Lower leg skin (tissue), 4 donors: ENCODE data around the gene SMCR8. TPM values are rescaled to one million over a fixed set of nuclear protein-coding genes. Genes with fewer than 3 reads are reported as not detected.
"Not testable (repeated sequence)": the region's sequence is repeated elsewhere in the genome, so short reads cannot be mapped to it uniquely, and the experiment has no call there.

Experiments used
- DNase-seq, 2 donors: peaks; one replicate each; pipeline ENCODE4 v3.0.0-alpha.2; 2019; ENCODE audit warnings: low spot score in 2 of 2
- H3K4me3 ChIP-seq: fragments of 200-600 bp; sonication (generic); 2 replicates; pipeline ENCODE4 v1.5.1; 2017; ENCODE audit warnings: mild to moderate bottlenecking, low read depth; ENCODE audit not compliant: poor library complexity, severe bottlenecking
- POLR2A ChIP-seq, 2 donors: fragments of 450-650 bp; IDR thresholded peaks; one replicate each; pipeline ENCODE4 v1.6.1; 2016 to 2017; ENCODE audit warnings: antibody characterized with exemption in 2 of 2, mild to moderate bottlenecking in 1 of 2, moderate library complexity in 1 of 2
- WGBS, 2 donors: methylation state at CpG; one replicate each; pipeline ENCODE4 v1.1.5; 2018; 5-methylcytosine and 5-hydroxymethylcytosine counted together
- intact Hi-C: fragments of 100-400 bp; cut with DNase I; formaldehyde crosslinking; loops from one replicate; pipeline ENCODE4 v1.15.0; 2023; ENCODE audit warnings: low total_unique reads
- total RNA-seq, 4 donors: library from RNA; depleted of rRNA; stranded (reverse); fragments of >200 nt; gene quantifications; one replicate each; pipeline ENCODE4 v1.1.0, GENCODE V29; 2016
- TF ChIP-seq, protein P1 (sequence below), 3 donors: fragments of 450-650 bp; IDR thresholded peaks; one replicate each; pipeline ENCODE4 v1.5.1; 2016; ENCODE audit warnings: antibody characterized with exemption in 3 of 3, mild to moderate bottlenecking in 3 of 3, moderate library complexity in 2 of 3

The SMCR8 gene
- total RNA-seq, 4 donors from 2014 or later: 14.0 to 23.7 (median 18.4) TPM

DNA sequence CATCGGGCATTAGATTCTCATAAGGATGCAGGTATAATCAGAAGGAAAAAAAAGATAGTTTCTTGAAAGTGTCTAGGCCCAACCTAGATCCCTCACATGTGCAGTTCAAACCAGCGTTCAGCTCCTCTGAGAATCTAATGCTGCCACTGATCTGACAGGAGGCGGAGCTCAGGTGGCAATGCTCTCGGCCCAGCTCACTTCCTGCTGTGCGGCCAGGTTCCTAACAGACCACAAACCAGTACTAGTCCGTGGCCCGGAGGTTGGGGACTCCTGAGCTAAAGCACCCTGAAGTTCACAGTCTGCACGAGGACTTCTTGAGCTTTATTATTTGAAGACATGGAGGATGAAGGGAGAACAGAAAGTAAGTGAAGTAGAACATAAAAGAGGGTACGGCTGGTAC is 16.8 kb downstream of the SMCR8 start:
- DNase-seq: no peak
- TF ChIP-seq, protein P1, sequence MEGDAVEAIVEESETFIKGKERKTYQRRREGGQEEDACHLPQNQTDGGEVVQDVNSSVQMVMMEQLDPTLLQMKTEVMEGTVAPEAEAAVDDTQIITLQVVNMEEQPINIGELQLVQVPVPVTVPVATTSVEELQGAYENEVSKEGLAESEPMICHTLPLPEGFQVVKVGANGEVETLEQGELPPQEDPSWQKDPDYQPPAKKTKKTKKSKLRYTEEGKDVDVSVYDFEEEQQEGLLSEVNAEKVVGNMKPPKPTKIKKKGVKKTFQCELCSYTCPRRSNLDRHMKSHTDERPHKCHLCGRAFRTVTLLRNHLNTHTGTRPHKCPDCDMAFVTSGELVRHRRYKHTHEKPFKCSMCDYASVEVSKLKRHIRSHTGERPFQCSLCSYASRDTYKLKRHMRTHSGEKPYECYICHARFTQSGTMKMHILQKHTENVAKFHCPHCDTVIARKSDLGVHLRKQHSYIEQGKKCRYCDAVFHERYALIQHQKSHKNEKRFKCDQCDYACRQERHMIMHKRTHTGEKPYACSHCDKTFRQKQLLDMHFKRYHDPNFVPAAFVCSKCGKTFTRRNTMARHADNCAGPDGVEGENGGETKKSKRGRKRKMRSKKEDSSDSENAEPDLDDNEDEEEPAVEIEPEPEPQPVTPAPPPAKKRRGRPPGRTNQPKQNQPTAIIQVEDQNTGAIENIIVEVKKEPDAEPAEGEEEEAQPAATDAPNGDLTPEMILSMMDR (IDR thresholded peaks at IDR 0.05): no peak
- TF ChIP-seq POLR2A (IDR thresholded peaks at IDR 0.05): no peak
- intact Hi-C loops: no loop called here
- no peak overlapping the region for H3K4me3 ChIP-seq
- WGBS, 2 donors: 86 to 89% methylated on average over 9 of the region's 9 CpGs

DNA sequence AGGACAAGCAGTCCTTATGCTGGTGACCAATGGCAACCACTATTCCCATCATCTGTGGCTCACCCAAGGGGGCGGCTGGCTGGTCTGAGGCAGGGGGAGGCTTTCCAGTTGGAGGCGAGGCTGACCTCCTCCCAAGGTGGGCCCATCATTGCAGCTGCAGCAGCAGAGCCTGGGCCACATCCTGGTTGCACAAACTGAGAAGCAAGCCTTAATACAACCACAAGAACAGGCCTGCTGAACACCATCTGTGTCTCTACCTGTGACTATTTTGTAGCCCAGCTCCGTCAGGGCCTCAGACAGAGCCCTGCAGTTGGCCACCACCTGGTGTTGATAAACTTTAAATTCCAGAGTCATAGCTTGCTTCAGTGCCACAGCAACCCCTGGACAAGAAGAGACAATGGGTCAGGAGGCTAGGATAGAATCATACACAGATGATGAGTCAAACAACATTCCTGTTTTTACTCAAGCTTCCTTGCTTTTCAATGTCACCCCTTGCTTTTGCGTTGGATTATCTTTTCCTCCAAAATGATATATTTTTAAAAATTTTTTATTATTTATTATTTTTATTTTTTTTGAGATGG is 17.9 kb downstream of the SMCR8 start:
- H3K4me3 ChIP-seq: no peak overlapping the region
- 77 to 93% methylated on average over 4 of the region's 4 CpGs for WGBS, 2 donors
- TF ChIP-seq, protein P1 (IDR thresholded peaks at IDR 0.05): no peak
- no peak for TF ChIP-seq POLR2A (IDR thresholded peaks at IDR 0.05)
- DNase-seq: no peak
- intact Hi-C loops: no loop called here

DNA sequence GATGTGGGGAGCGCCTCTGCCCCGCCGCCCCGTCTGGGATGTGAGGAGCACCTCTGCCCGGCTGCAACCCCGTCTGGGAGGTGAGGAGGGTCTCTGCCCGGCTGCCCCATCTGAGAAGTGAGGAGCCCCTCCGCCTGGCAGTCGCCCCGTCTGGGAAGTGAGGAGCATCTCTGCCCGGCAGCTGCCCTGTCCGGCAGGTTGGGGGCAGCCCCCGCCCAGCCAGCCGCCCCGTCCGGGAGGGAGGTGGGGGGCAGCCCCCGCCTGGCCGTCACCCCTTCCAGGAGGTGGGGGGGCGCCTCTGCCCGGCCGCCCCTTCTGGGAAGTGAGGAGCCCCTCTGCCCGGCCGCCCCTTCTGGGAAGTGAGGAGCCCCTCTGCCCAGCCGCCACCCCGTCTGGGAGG is 23.1 kb downstream of the SMCR8 start:
- WGBS, 2 donors: 93 to 100% methylated on average over 2 to 25 of the region's 25 CpGs
- intact Hi-C loops: not testable (repeated sequence)

DNA sequence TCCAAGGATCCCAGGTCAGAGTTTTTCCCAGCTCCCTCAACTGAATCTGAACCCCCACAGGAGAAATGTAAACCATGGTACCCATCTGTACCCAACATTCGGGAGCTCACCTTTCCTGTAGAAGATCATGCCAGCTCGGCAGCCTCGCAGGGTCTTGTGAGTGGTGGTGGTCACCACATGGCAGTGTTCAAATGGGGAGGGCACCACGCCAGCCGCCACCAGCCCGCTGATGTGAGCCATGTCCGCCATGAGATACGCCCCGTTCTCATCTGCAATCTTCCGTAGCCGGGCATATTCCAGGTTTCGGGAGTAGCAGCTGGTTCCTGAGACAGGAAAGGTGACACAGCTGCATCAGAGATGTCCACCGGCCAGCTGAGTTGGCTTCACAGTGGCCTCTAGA is 24.8 kb downstream of the SMCR8 start:
- WGBS, 2 donors: 97 to 99% methylated on average over 13 of the region's 13 CpGs
- H3K4me3 ChIP-seq: no peak overlapping the region
- intact Hi-C loops: no loop called here
- DNase-seq: no peak
- TF ChIP-seq, protein P1 (IDR thresholded peaks at IDR 0.05): no peak
- TF ChIP-seq POLR2A (IDR thresholded peaks at IDR 0.05): no peak

More for the DNA sequence above, 23.1 kb downstream of the SMCR8 start:
- not testable (repeated sequence) for DNase-seq, H3K4me3 ChIP-seq

DNA sequence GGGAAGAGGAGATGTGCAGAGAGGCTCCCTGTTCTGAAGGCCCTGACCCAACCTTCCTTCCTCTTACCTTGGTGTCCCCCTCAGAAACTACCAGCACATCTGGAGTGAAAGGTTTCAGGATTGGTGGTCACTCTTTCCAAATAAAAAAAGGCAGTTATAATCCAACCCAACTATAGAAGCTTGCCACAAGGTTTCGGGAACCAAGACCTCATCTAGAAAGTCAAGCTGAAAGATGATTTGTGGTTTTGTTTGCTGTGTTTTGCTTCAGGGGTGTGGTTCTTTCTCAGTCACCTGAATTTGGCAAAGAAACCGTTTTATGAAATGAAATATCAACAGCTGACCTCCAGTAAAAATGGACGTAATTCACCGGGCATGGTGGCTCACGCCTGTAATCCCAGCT is 28.9 kb downstream of the SMCR8 start:
- H3K4me3 ChIP-seq: no peak overlapping the region
- intact Hi-C loops: no loop called here
- no peak for DNase-seq
- WGBS, 2 donors: 72 to 83% methylated on average over 5 of the region's 5 CpGs
- no peak for TF ChIP-seq POLR2A (IDR thresholded peaks at IDR 0.05)
- TF ChIP-seq, protein P1 (IDR thresholded peaks at IDR 0.05): no peak

DNA sequence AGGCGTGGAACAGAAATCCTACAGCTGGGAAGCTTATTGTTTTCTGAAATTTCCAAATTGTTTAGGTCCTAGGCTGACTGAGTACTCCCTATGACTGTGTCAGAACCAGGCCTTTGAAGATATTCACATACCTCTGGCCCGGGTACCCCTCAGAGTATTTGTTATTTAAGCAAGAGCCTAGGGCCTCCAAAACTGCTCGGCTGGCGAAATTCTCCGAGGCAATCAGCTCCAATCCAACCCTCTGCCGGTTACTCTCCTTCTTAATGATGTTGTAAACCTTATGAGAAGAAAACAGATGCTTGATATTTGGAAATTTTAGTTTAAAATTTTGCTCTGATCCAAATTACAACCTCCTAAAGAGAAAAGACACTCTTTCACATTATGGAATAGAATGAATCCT is 38.4 kb downstream of the SMCR8 start:
- 93 to 98% methylated on average over 6 of the region's 6 CpGs for WGBS, 2 donors
- intact Hi-C loops: no loop called here
- no peak for DNase-seq
- no peak overlapping the region for H3K4me3 ChIP-seq
- TF ChIP-seq POLR2A (IDR thresholded peaks at IDR 0.05): no peak
- TF ChIP-seq, protein P1 (IDR thresholded peaks at IDR 0.05): no peak
